Measurements from ENCODE around the gene FOXP1. TPM values are rescaled to one million over a fixed set of nuclear protein-coding genes. Genes with fewer than 3 reads are reported as not detected.

The FOXP1 gene
- total and polyA plus RNA-seq, 9 of the 15 experiments (the other 6 are each of a cell fraction or from before 2014, with no cell fraction given), result 7.7 to 34.5 (median 13.7) TPM

- TF ChIP-seq THRA (IDR thresholded peaks at IDR 0.05), result no peak
- TF ChIP-seq DPF2 (IDR thresholded peaks at IDR 0.05), result peak; percentile 65
- no peak for TF ChIP-seq BRCA1 (IDR thresholded peaks at IDR 0.05)
- no peak for TF ChIP-seq BRCA1 (CRISPR knock-in tag; IDR thresholded peaks at IDR 0.05)
- peak; percentile 93 for TF ChIP-seq TOE1 (IDR thresholded peaks at IDR 0.05; ENCODE audit: borderline replicate concordance)
- no peak for TF ChIP-seq TOE1 (CRISPR knock-in tag; IDR thresholded peaks at IDR 0.05; ENCODE audit: borderline replicate concordance, low read depth)
- TF ChIP-seq KDM1A (IDR thresholded peaks at IDR 0.05), result peak; percentile 58 to 85
- TF ChIP-seq BCLAF1 (IDR thresholded peaks at IDR 0.05; ENCODE audit: borderline replicate concordance in 1 of 2, control insufficient read depth in 1 of 2, low read depth in 2 of 2, low read length in 1 of 2), result no peak
- no peak for TF ChIP-seq ZNF212 (CRISPR knock-in tag; IDR thresholded peaks at IDR 0.05)
- TF ChIP-seq HDAC2 (IDR thresholded peaks at IDR 0.05), result peak; percentile 52
- no peak for TF ChIP-seq GMEB1 (CRISPR knock-in tag; IDR thresholded peaks at IDR 0.05)
- no peak for TF ChIP-seq CHAMP1 (IDR thresholded peaks at IDR 0.05)
- peak; percentile 23; the same call in 1 of the 2 replicates for TF ChIP-seq SMARCA4 (IDR thresholded peaks at IDR 0.05)
- TF ChIP-seq NEUROD1 (IDR thresholded peaks at IDR 0.05; ENCODE audit: borderline replicate concordance, low read depth, low read length, partially characterized antibody), result no peak
- TF ChIP-seq SRSF9 (IDR thresholded peaks at IDR 0.05; ENCODE audit: borderline replicate concordance, low read depth, low read length), result no peak
- no peak for TF ChIP-seq ZNF518B (CRISPR knock-in tag; IDR thresholded peaks at IDR 0.05)
Measured at GRCh38 chr3:70916375-70917055, 667.0 kb downstream of the FOXP1 start (continued).
